Suprapubic skin (tissue), 4 donors: ENCODE results near the gene NPB. TPM values are rescaled to one million over a fixed set of nuclear protein-coding genes. Genes with fewer than 3 reads are reported as not detected.

ENCODE experiments used
- DNase-seq, 2 donors: peaks; one replicate each; pipeline ENCODE4 v3.0.0-alpha.2; 2019; ENCODE audit warnings: low spot score in 2 of 2
- H3K27ac ChIP-seq: fragments of 200-600 bp; sonication (generic); one replicate; pipeline ENCODE4 v1.5.1; 2019
- H3K27me3 ChIP-seq: fragments of 200-600 bp; sonication (generic); one replicate; pipeline ENCODE4 v1.5.1; 2019
- H3K36me3 ChIP-seq: fragments of 200-600 bp; sonication (generic); one replicate; pipeline ENCODE4 v1.5.1; 2019
- H3K4me1 ChIP-seq: fragments of 200-600 bp; sonication (generic); one replicate; pipeline ENCODE4 v1.5.1; 2019
- H3K4me3 ChIP-seq: fragments of 200-600 bp; sonication (generic); one replicate; pipeline ENCODE4 v1.5.1; 2019; ENCODE audit warnings: mild to moderate bottlenecking
- H3K9me3 ChIP-seq: fragments of 200-600 bp; sonication (generic); one replicate; pipeline ENCODE4 v1.5.1; 2019
- CTCF ChIP-seq, 2 donors: fragments of 200-600 bp in 1 of 2; fragments of 450-650 bp in 1 of 2; sonication (generic) in 1 of 2; IDR thresholded peaks; one replicate each; pipeline ENCODE4 v1.5.1; 2016 to 2019; ENCODE audit warnings: antibody characterized with exemption in 2 of 2, mild to moderate bottlenecking in 1 of 2, moderate library complexity in 1 of 2
- EP300 ChIP-seq: sonication (generic); formaldehyde crosslinking; IDR thresholded peaks from one replicate; pipeline ENCODE4 v1.6.1; 2017; ENCODE audit warnings: antibody characterized with exemption
- POLR2A ChIP-seq, 2 donors: fragments of 450-650 bp; IDR thresholded peaks; one replicate each; pipeline ENCODE4 v1.6.1; 2017; ENCODE audit warnings: antibody characterized with exemption in 2 of 2, mild to moderate bottlenecking in 2 of 2, moderate library complexity in 2 of 2
- POLR2AphosphoS5 ChIP-seq, 3 donors: sonication (generic); formaldehyde crosslinking; IDR thresholded peaks; one replicate each; pipeline ENCODE4 v1.6.1; 2017; ENCODE audit warnings: antibody characterized with exemption in 3 of 3
- WGBS: methylation state at CpG from one replicate; pipeline ENCODE4 v1.1.5; 2018; 5-methylcytosine and 5-hydroxymethylcytosine counted together
- total RNA-seq, 4 donors: library from RNA; depleted of rRNA; stranded (reverse); fragments of >200 nt; gene quantifications; one replicate each; pipeline ENCODE4 v1.1.0, GENCODE V29; 2016

The NPB gene
- total RNA-seq, 4 donors from 2014 or later, result 0.40 TPM; not detected in 3

DNA sequence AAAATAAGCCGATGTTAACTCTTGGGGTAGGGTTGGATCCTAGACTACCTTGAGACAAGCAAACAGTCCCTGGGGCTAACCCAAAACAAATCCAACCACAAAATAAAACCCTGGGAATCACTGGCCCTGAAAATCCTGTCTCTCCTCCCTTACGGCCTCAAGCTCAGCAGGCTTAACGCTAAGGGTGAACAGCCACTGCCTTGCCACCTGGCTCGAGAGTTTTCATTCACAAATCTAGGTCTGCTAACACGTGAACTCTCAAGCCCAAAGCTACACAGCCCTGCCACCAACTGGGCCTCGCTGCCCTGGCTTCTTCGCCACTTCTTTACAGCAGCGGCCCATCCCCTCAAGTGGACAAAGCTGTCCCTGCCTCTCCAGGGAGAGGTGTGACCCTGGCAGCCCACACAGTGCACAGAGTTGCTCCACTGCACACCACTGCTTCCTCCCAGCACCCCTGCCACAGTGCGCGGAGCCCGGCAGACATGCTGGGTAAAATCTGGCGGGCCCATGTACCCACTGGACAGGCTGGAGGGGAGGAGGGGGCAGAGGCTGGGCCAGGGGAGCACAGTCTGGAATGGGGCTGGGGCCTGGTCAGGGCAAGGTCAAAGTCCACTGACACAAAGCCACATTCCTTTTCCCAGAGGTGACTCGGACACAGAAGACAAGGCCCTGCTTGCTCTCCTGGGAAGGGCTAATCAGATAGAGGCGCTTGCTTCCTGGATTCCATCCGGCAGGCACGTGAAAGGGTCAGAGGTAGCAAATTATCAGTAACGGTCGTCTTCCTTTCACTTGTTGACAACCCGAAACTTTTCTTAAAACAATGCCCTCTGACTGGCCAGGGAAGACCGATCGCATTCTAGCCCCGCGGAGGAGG is 8.2 kb downstream of the NPB start:
- WGBS, result 35% methylated on average over 22 of the region's 23 CpGs
- Histone ChIP-seq H3K36me3 (peaks cover 57% of the 10 kb centered on the region), H3K4me1 (peaks cover 28% of the 10 kb centered on the region), H3K27me3 (no peaks in the 10 kb centered on the region), H3K9me3 (no peaks in the 10 kb centered on the region), H3K27ac (no peak overlapping the region), H3K4me3 (peak overlapping the region; percentile 88)
- no peak for TF ChIP-seq CTCF (IDR thresholded peaks at IDR 0.05)
- no peak for TF ChIP-seq EP300
- no peak for TF ChIP-seq POLR2AphosphoS5 (IDR thresholded peaks at IDR 0.05)
- no peak for TF ChIP-seq POLR2A (IDR thresholded peaks at IDR 0.05)
- DNase-seq, result no peak

GRCh38 chr17:81910840-81911276 is 8.8 kb downstream of the NPB start:
- under 1% methylated on average over 13 of the region's 55 CpGs for WGBS
- no peak for DNase-seq
- no peaks in the 10 kb centered on the region for H3K9me3 ChIP-seq

DNA sequence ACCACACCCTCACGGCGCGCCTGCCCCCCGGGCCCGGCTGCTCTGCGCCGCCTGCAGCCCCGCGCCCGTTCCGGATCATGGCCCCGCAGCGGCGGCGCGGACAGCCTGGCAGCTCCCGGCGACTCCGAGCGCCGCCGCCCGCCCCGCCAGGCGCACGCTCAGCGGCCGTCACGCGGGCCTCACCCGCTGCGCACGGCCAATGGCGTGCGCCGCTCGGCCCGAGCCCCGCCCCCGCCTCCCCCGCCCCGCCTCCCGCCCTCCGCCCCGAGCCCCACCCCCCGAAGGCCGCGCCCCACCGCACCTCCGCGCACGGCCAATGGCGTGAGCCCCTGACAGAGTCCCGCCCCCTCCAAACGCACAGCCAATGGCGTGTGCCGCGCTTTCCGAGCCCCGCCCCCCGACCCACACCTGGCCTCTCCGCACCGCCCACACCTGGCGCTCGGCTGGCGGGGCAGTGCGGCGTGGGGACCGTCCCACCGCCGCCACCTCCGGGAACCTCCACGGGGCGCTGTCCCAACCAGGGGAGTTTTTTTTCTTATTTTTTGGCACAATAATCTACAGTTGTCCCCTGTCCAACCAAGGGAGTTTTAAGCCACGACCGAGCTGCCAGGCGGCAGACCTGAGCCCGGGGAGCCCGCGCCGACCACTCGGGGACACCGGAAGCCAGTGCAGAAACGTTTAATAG is 9.4 kb downstream of the NPB start, which contains the start of gene PCYT2:
Gene PCYT2, minus strand, starts transcription at position 123 of the 685 bp plus-strand sequence. Its CDS starts 44 bp downstream, at position 79.
- H3K4me3 ChIP-seq, result peak within 1 kb of the TSS; percentile 88
- peaks cover 36% of the 10 kb centered on the region for H3K4me1 ChIP-seq
- no peak for TF ChIP-seq EP300
- peak in 1 of 2 donors; percentile 6 for TF ChIP-seq CTCF (IDR thresholded peaks at IDR 0.05)
- H3K36me3 ChIP-seq, result peaks cover 49% of the 10 kb centered on the region
- WGBS, result 22% methylated on average over 16 of the region's 84 CpGs
- H3K9me3 ChIP-seq, result no peaks in the 10 kb centered on the region
- H3K27me3 ChIP-seq, result no peaks in the 10 kb centered on the region
- no peak within 1 kb of the TSS for H3K27ac ChIP-seq
- DNase-seq, result peak; percentile 94 to 95

More at GRCh38 chr17:81910840-81911276, 8.8 kb downstream of the NPB start:
- Histone ChIP-seq H3K36me3 (peaks cover 54% of the 10 kb centered on the region), H3K4me3 (peak overlapping the region; percentile 88), H3K4me1 (peaks cover 32% of the 10 kb centered on the region), H3K27ac (no peak overlapping the region), H3K27me3 (no peaks in the 10 kb centered on the region)
- no peak for TF ChIP-seq EP300
- no peak for TF ChIP-seq POLR2AphosphoS5 (IDR thresholded peaks at IDR 0.05)
- no peak for TF ChIP-seq CTCF (IDR thresholded peaks at IDR 0.05)

DNA sequence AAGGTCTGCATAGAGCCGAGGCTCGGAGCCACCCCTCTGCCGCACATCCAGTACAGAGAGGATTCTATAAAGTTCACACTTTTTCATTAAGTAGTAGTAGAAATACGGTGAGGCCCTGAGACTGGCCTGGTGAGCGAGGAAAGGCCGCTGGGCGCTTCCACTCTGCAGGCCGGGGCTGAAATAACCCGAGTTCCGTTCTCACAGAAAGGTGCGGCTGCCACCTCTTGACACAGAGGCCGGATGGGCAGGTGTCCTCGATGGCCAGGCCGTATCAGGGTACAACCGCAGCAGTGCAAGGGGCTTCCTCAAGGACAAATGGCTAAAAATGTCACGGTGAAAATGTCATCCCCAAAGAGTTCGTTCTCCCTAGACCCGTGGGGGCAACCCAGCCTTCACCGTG is 9.9 kb downstream of the NPB start:
- H3K9me3 ChIP-seq, result no peaks in the 10 kb centered on the region
- peaks cover 42% of the 10 kb centered on the region for H3K4me1 ChIP-seq
- H3K27me3 ChIP-seq, result no peaks in the 10 kb centered on the region
- no peak for DNase-seq
- no peak overlapping the region for H3K27ac ChIP-seq
- TF ChIP-seq POLR2AphosphoS5 (IDR thresholded peaks at IDR 0.05), result no peak
- TF ChIP-seq CTCF (IDR thresholded peaks at IDR 0.05), result no peak
- no peak for TF ChIP-seq EP300
- TF ChIP-seq POLR2A (IDR thresholded peaks at IDR 0.05), result no peak
- WGBS, result 76% methylated on average over 19 of the region's 19 CpGs
- H3K36me3 ChIP-seq, result peaks cover 43% of the 10 kb centered on the region
- H3K4me3 ChIP-seq, result peak overlapping the region; percentile 88
